ENCODE results near the gene CENPT. TPM values are rescaled to one million over a fixed set of nuclear protein-coding genes. Genes with fewer than 3 reads are reported as not detected.
A peak's percentile ranks its signal among the peaks of the same experiment; 100 is the strongest.

CENPT gene
- total and polyA plus RNA-seq, 2 of the 8 experiments (the other 6 are each of a cell fraction or from before 2014, with no cell fraction given): 42.4 to 53.4 TPM

GRCh38 chr16:67833030-67833414, 14.5 kb downstream of the CENPT start:
- ChIA-PET CTCF (ENCODE audit: partially characterized antibody) (interaction anchor here (0.6 to 11.6 kb wide), 14 partner anchors 8 to 359 kb away, joined by 3 to 100 read pairs (median 4); partner anchors contain the start of genes LCAT and NRN1L), POLR2A (ENCODE audit: partially characterized antibody) (interaction anchor here (1.1 to 2.7 kb wide), 12 partner anchors 8 to 173 kb away, joined by 3 to 15 read pairs (median 6); partner anchors contain the start of genes ACD, EDC4, NUTF2 and TSNAXIP1)
- Histone ChIP-seq H3K36me3 (ENCODE audit: control insufficient read depth in 2 of 4, insufficient read depth in 4 of 4, low read length in 3 of 4) (peaks cover 6 to 17% (median 9%) of the 10 kb centered on the region in 4 experiments), H3K79me1 (ENCODE audit: low read depth, low read length) (no peaks in the 10 kb centered on the region; the same call in 1 of the 2 replicates), H3K9ac (replicated peaks in 1 of 4; ENCODE audit: extremely low read depth in 1 of 4, low read depth in 3 of 4, low read length in 3 of 4) (peak overlapping the region in 3 of 4 experiments; percentile 53 to 88 (median 60); a peak in 6 of 7 replicates), H4K20me1 (replicated peaks in 1 of 2; ENCODE audit: control insufficient read depth in 1 of 2, insufficient read depth in 2 of 2, low read length in 2 of 2) (peaks cover 4% of the 10 kb centered on the region in 2 experiments), H2BK12ac (ENCODE audit: low read depth, low read length) (no peak overlapping the region), H4K8ac (ENCODE audit: extremely low read depth, insufficient read depth, low read length) (peak overlapping the region; percentile 72; the same call in 1 of the 2 replicates), H3K56ac (replicated peaks; ENCODE audit: insufficient read length, low read depth, low read length) (no peak overlapping the region), H3K18ac (ENCODE audit: extremely low read depth, low read length) (no peak overlapping the region), H4K91ac (replicated peaks; ENCODE audit: insufficient read length, low read length) (no peak overlapping the region), H3K23me2 (ENCODE audit: low read depth, low read length) (peaks cover 5% of the 10 kb centered on the region), H3K4ac (replicated peaks; ENCODE audit: insufficient read length, low read depth, low read length) (no peak overlapping the region), H3K4me2 (ENCODE audit: insufficient read depth in 1 of 2, low read depth in 2 of 2, low read length in 2 of 2) (peak overlapping the region; percentile 74 to 82), H3K14ac (ENCODE audit: insufficient read length) (no peak overlapping the region), H2BK120ac (replicated peaks; ENCODE audit: low read depth, low read length) (no peak overlapping the region), H3K23ac (ENCODE audit: insufficient read length) (no peak overlapping the region), H3K27ac (ENCODE audit: low read depth, low read length) (no peak overlapping the region), H2BK5ac (ENCODE audit: low read depth, low read length) (no peak overlapping the region), H3K4me1 (replicated peaks in 1 of 4; ENCODE audit: control insufficient read depth in 3 of 4, insufficient read depth in 4 of 4, low read length in 3 of 4) (no peaks in the 10 kb centered on the region; a peak in 1 of 7 replicates), H2BK15ac (ENCODE audit: low read length) (0 out of 2 replicates have a peak overlapping the region, but pooled peaks have one; percentile 8), H3K27me3 (replicated peaks in 1 of 4; ENCODE audit: control insufficient read depth in 3 of 4, extremely low read depth in 1 of 4, insufficient read depth in 3 of 4, low read length in 3 of 4) (no peaks in the 10 kb centered on the region), H2BK20ac (ENCODE audit: low read length) (no peak overlapping the region), H3K79me2 (ENCODE audit: control insufficient read depth in 1 of 2, insufficient read depth in 2 of 2, low read length in 2 of 2) (peaks cover 0 to 5% of the 10 kb centered on the region in 2 experiments; a peak in 1 of 4 replicates), H2AFZ (ENCODE audit: low read length) (no peak overlapping the region), H4K5ac (ENCODE audit: insufficient read length, low read depth, low read length) (no peak overlapping the region), H3K4me3 (ENCODE audit: extremely low read depth in 1 of 4, insufficient read depth in 2 of 4, low read depth in 3 of 4, low read length in 4 of 4) (peak overlapping the region; percentile 62 to 78 (median 74)), H3K9me3 (ENCODE audit: insufficient read depth in 2 of 2, low read depth in 1 of 2, low read length in 1 of 2) (no peaks in the 10 kb centered on the region), H2AK5ac (ENCODE audit: low read depth, low read length) (no peak overlapping the region)
- FAIRE-seq (no peak), DNase-seq (ENCODE audit: low read depth in 1 of 2, low spot score in 2 of 2) (no peak)
- 40% methylated on average over 3 of the region's 3 CpGs; no CpG with 5 or more reads in 1 of the 2 experiments for WGBS, 2 experiments (ENCODE audit: extremely low coverage in 1 of 2, insufficient coverage in 1 of 2, insufficient read length in 1 of 2, insufficient replicate concordance in 2 of 2, low coverage in 1 of 2, low lambda C conversion rate in 2 of 2, missing lambda C conversion rate in 1 of 2)
- TF ChIP-seq SRF (IDR thresholded peaks at IDR 0.05; ENCODE audit: low read depth, low read length) (no peak), CBX5 (IDR thresholded peaks at IDR 0.05; ENCODE audit: low read depth, low read length) (no peak), SAP30 (IDR thresholded peaks at IDR 0.05; ENCODE audit: insufficient read depth, insufficient replicate concordance, low read length) (peak; percentile 57), BACH1 (IDR thresholded peaks at IDR 0.05; ENCODE audit: low read length) (no peak)
